Pancreas (tissue), 10 donors: ENCODE data around the gene RGS11. TPM values are rescaled to one million over a fixed set of nuclear protein-coding genes. Genes with fewer than 3 reads are reported as not detected.
A peak's percentile ranks its signal among the peaks of the same experiment; 100 is the strongest.

Source experiments
- ATAC-seq, 4 donors: fragments of 200-7000 bp; cut with Tn5 transposase; one replicate each; pipeline versions ENCODE4 v1.8.0 to v1.9.1; 2020; ENCODE audit warnings: mild to moderate bottlenecking in 4 of 4, moderate library complexity in 4 of 4
- DNase-seq, 6 donors: peaks; one replicate each; pipeline ENCODE4 v3.0.0-alpha.2; 2020
- FAIRE-seq: peaks from 2 replicates; lab custom pipeline; 2012; peaks lifted over from hg19 to GRCh38; lab: Jason Lieb, UNC
- H3K27ac ChIP-seq, 4 donors: fragments of 200-600 bp; sonication (generic); 1 replicate in 3 of 4; 2 replicates in 1 of 4; pipeline versions ENCODE4 v1.5.0 to v1.8.0; 2020
- H3K27me3 ChIP-seq, 4 donors: fragments of 200-600 bp; one replicate each; pipeline ENCODE4 v1.8.0; 2021
- H3K36me3 ChIP-seq, 3 donors: fragments of 200-600 bp; sonication (generic) in 1 of 3; one replicate each; pipeline versions ENCODE4 v1.5.0 to v1.8.0; 2020 to 2021
- H3K4me1 ChIP-seq, 3 donors: fragments of 200-600 bp; one replicate each; pipeline ENCODE4 v1.8.0; 2021
- H3K4me3 ChIP-seq, 4 donors: fragments of 200-600 bp; sonication (generic) in 2 of 4; one replicate each; pipeline versions ENCODE4 v1.5.0 to v1.8.0; 2020 to 2021
- H3K9me3 ChIP-seq, 4 donors: fragments of 200-600 bp; one replicate each; pipeline ENCODE4 v1.8.0; 2021
- CTCF ChIP-seq, 4 donors: fragments of 200-600 bp; sonication (generic) in 3 of 4; IDR thresholded peaks; one replicate each; pipeline versions ENCODE4 v1.5.0 to v1.8.0; 2021; ENCODE audit warnings: antibody characterized with exemption in 4 of 4
- WGBS, 2 donors: extraction: QIAGEN DNeasy Blood & Tissue Kit; methylation state at CpG; one replicate each; pipeline ENCODE4 v1.1.7; 2013; 5-methylcytosine and 5-hydroxymethylcytosine counted together
- intact Hi-C, 3 donors: fragments of 100-400 bp; cut with DNase I; formaldehyde crosslinking; loops; one replicate each; pipeline versions ENCODE4 v1.11.1 to v1.14.2; 2022
- polyA plus RNA-seq, 2 donors: library from polyadenylated mRNA; stranded (reverse); fragments of 200-250 nt; gene quantifications; one replicate each; pipeline ENCODE4 v1.2.3, GENCODE V29; 2013
- total RNA-seq, 6 donors: library from RNA; stranded (reverse); fragmentation: NEBNext Ultra II Directional in 4 of 6; extraction: Animal tissue kit (Norgen Biotek cat#: 25700) in 4 of 6; gene quantifications; one replicate each; pipeline versions ENCODE4 v1.2.1 to v1.2.4, GENCODE V29; 2021 to 2023
- donor health status: healthy with polysubstance abuse.
- donor health status: DM: no; HTN: no; CAD: no; lungs with moderate emphysema.
- donor health status: DM: no; HTN: no; CAD: no.
- donor health status: control.
- donor health status: control.
- donor health status: Bipolar disorder and iron deficiency.
- donor health status: DM: yes; HTN: yes; CAD: no.
- donor health status: DM: no; HTN: no; CAD: no.
- donor health status: DM: no; HTN: no; CAD: no.
- donor health status: DM: yes; HTN: yes; CAD: no.

Gene RGS11
- total and polyA plus RNA-seq, 8 donors: 4.5 to 47.2 (median 8.1) TPM

GRCh38 chr16:264440-264951, 11.2 kb downstream of the RGS11 start:
- no peak overlapping the region for H3K27ac ChIP-seq
- no peak for FAIRE-seq
- intact Hi-C loops: no loop called here
- no peak overlapping the region for H3K4me3 ChIP-seq
- no peaks in the 10 kb centered on the region for H3K9me3 ChIP-seq
- peak in 4 of 6 donors; percentile 11 to 76 (median 42) for DNase-seq
- ATAC-seq: no peak
- peaks cover 0 to 12% (median 12%) of the 10 kb centered on the region in 3 donors for H3K4me1 ChIP-seq
- no peaks in the 10 kb centered on the region for H3K27me3 ChIP-seq
- 92 to 93% methylated on average over 23 of the region's 23 CpGs for WGBS, 2 donors
- peaks cover 0 to 51% (median 13%) of the 10 kb centered on the region in 3 donors for H3K36me3 ChIP-seq
- TF ChIP-seq CTCF (IDR thresholded peaks at IDR 0.05): no peak

GRCh38 chr16:263944-264343, 11.8 kb downstream of the RGS11 start:
- no peak for FAIRE-seq
- no peak for TF ChIP-seq CTCF (IDR thresholded peaks at IDR 0.05)
- no peak overlapping the region for H3K27ac ChIP-seq
- intact Hi-C loops: no loop called here
- H3K36me3 ChIP-seq: peaks cover 0 to 51% (median 13%) of the 10 kb centered on the region in 3 donors
- H3K27me3 ChIP-seq: no peaks in the 10 kb centered on the region
- peak in 3 of 6 donors; percentile 10 to 67 (median 25) for DNase-seq
- H3K4me3 ChIP-seq: no peak overlapping the region
- H3K4me1 ChIP-seq: peaks cover 0 to 8% (median 6%) of the 10 kb centered on the region in 3 donors
- no peaks in the 10 kb centered on the region for H3K9me3 ChIP-seq
- ATAC-seq: no peak
- 92 to 97% methylated on average over 17 of the region's 17 CpGs for WGBS, 2 donors

GRCh38 chr16:263182-263774, 12.5 kb downstream of the RGS11 start:
- Histone ChIP-seq H3K36me3 (peaks cover 0 to 51% (median 13%) of the 10 kb centered on the region in 3 donors), H3K27me3 (no peaks in the 10 kb centered on the region), H3K27ac (no peak overlapping the region), H3K4me1 (peaks cover 0 to 7% (median 2%) of the 10 kb centered on the region in 3 donors), H3K9me3 (no peaks in the 10 kb centered on the region), H3K4me3 (no peak overlapping the region)
- ATAC-seq (no peak), FAIRE-seq (no peak), DNase-seq (peak in 3 of 6 donors; percentile 12 to 68 (median 30))
- intact Hi-C loops: no loop called here
- TF ChIP-seq CTCF (IDR thresholded peaks at IDR 0.05): no peak
- 95 to 97% methylated on average over 35 of the region's 35 CpGs for WGBS, 2 donors

- H3K36me3 ChIP-seq: peaks cover 0 to 51% (median 13%) of the 10 kb centered on the region in 3 donors
- FAIRE-seq (no peak), DNase-seq (peak in 1 of 6 donors; percentile 33), ATAC-seq (no peak)
- peaks cover 0 to 7% (median 0%) of the 10 kb centered on the region in 3 donors for H3K4me1 ChIP-seq
- no peak for TF ChIP-seq CTCF (IDR thresholded peaks at IDR 0.05)
- 93 to 94% methylated on average over 29 of the region's 29 CpGs for WGBS, 2 donors
- intact Hi-C loops: no loop called here
- no peaks in the 10 kb centered on the region for H3K27me3 ChIP-seq
- H3K9me3 ChIP-seq: no peaks in the 10 kb centered on the region
- H3K27ac ChIP-seq: no peak overlapping the region
- H3K4me3 ChIP-seq: no peak overlapping the region
Measured at GRCh38 chr16:262121-262745, 13.5 kb downstream of the RGS11 start.
